ENCODE data around the gene ANKRD39. TPM values are rescaled to one million over a fixed set of nuclear protein-coding genes. Genes with fewer than 3 reads are reported as not detected.

Gene ANKRD39
- total and polyA plus RNA-seq, 4 donors = 7.4 to 16.9 (median 15.6) TPM

DNA sequence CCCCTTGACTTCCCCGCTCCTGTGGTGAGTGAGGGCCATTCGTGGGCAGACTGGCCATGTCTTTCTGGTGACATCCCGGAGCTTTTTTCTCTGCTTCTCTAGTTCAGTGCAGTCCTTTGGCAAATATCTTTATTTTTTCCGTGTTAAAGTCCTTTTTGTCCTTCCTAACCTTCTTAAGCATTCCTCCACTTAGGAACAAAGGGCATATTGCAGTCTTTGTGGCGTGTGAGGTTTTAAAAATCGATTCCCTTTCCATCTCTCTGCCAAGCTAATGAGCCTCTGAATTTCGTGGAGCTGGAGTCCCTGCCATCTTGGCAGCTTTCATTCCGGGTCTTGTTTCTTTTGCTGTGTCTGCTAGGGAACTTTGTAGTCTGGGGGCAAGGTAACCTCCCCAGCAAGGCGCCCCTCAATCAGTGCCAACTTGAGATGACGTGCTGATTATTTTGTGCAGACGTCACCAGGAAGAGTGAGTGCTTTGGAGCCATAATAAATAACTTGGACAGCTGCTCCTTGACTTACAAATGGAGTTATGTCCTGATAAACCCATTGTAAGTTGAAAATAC is 36.6 kb downstream of the ANKRD39 start:
- DNase-seq (no peak), ATAC-seq (ENCODE audit: insufficient read depth, low FRiP score) (no peak)
- Histone ChIP-seq H3K36me3 (ENCODE audit: control insufficient read depth in 4 of 4, insufficient read depth in 4 of 4, low read length in 4 of 4) (peaks cover 0 to 23% (median 13%) of the 10 kb centered on the region in 4 donors), H3K4me3 (no peak overlapping the region), H3K9ac (ENCODE audit: insufficient read depth in 1 of 2, low read length in 2 of 2) (no peak overlapping the region), H3K4me1 (ENCODE audit: control insufficient read depth in 5 of 5, insufficient read depth in 5 of 5, low read length in 5 of 5) (peaks cover 8 to 39% (median 26%) of the 10 kb centered on the region in 5 donors), H3K9me3 (ENCODE audit: control insufficient read depth in 4 of 4, insufficient read depth in 3 of 4, low read length in 3 of 4) (no peaks in the 10 kb centered on the region), H3K27ac (ENCODE audit: low read depth in 1 of 2, low read length in 1 of 2) (no peak overlapping the region), H3K27me3 (ENCODE audit: control insufficient read depth in 3 of 3, insufficient read depth in 3 of 3, low read length in 2 of 3) (no peaks in the 10 kb centered on the region)
- 81 to 85% methylated on average over 11 of the region's 11 CpGs for WGBS, 2 donors
- TF ChIP-seq, protein P1, sequence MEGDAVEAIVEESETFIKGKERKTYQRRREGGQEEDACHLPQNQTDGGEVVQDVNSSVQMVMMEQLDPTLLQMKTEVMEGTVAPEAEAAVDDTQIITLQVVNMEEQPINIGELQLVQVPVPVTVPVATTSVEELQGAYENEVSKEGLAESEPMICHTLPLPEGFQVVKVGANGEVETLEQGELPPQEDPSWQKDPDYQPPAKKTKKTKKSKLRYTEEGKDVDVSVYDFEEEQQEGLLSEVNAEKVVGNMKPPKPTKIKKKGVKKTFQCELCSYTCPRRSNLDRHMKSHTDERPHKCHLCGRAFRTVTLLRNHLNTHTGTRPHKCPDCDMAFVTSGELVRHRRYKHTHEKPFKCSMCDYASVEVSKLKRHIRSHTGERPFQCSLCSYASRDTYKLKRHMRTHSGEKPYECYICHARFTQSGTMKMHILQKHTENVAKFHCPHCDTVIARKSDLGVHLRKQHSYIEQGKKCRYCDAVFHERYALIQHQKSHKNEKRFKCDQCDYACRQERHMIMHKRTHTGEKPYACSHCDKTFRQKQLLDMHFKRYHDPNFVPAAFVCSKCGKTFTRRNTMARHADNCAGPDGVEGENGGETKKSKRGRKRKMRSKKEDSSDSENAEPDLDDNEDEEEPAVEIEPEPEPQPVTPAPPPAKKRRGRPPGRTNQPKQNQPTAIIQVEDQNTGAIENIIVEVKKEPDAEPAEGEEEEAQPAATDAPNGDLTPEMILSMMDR (IDR thresholded peaks at IDR 0.05; ENCODE audit: control extremely low read depth, extremely low read depth) = no peak

DNA sequence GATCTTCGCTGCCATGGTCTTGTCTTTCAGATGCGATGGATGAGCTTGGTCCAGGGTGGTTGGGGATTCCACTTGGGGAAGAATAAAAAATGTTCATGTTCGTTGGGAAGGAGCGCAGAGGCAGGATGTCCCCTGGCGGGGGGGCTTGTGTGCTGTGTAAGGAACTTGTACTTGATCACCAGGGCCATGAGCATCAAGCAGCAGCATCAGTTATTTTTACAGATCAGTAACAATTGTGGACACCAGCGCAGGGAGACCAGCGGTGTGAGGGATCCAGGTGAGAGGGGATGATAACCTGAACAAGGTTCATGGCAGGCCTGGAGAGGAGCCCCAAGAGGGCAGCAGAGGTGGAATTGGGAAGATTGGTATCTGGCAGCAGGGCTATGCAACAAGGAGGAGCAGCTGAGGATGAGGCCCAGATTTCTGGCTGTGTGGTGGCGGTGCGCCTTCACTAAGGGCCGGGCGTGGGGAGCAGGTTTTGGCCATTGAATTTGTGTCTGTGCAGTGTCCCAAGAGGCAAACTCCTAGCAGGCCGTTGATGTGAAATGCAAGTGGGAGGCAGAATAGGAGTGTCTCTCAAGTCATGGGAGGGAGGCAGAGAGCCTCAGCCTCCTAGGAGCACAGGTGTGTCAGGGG is 37.8 kb downstream of the ANKRD39 start:
- TF ChIP-seq, protein P1 (IDR thresholded peaks at IDR 0.05; ENCODE audit: control extremely low read depth, extremely low read depth) = no peak
- Histone ChIP-seq H3K4me1 (ENCODE audit: control insufficient read depth in 5 of 5, insufficient read depth in 5 of 5, low read length in 5 of 5) (peaks cover 8 to 44% (median 26%) of the 10 kb centered on the region in 5 donors), H3K36me3 (ENCODE audit: control insufficient read depth in 4 of 4, insufficient read depth in 4 of 4, low read length in 4 of 4) (peaks cover 0 to 17% (median 11%) of the 10 kb centered on the region in 4 donors), H3K9me3 (ENCODE audit: control insufficient read depth in 4 of 4, insufficient read depth in 3 of 4, low read length in 3 of 4) (no peaks in the 10 kb centered on the region), H3K27ac (ENCODE audit: low read depth in 1 of 2, low read length in 1 of 2) (no peak overlapping the region), H3K9ac (ENCODE audit: insufficient read depth in 1 of 2, low read length in 2 of 2) (no peak overlapping the region), H3K27me3 (ENCODE audit: control insufficient read depth in 3 of 3, insufficient read depth in 3 of 3, low read length in 2 of 3) (no peaks in the 10 kb centered on the region), H3K4me3 (no peak overlapping the region)
- DNase-seq (no peak), ATAC-seq (ENCODE audit: insufficient read depth, low FRiP score) (no peak)
- 89 to 93% methylated on average over 12 of the region's 12 CpGs for WGBS, 2 donors

DNA sequence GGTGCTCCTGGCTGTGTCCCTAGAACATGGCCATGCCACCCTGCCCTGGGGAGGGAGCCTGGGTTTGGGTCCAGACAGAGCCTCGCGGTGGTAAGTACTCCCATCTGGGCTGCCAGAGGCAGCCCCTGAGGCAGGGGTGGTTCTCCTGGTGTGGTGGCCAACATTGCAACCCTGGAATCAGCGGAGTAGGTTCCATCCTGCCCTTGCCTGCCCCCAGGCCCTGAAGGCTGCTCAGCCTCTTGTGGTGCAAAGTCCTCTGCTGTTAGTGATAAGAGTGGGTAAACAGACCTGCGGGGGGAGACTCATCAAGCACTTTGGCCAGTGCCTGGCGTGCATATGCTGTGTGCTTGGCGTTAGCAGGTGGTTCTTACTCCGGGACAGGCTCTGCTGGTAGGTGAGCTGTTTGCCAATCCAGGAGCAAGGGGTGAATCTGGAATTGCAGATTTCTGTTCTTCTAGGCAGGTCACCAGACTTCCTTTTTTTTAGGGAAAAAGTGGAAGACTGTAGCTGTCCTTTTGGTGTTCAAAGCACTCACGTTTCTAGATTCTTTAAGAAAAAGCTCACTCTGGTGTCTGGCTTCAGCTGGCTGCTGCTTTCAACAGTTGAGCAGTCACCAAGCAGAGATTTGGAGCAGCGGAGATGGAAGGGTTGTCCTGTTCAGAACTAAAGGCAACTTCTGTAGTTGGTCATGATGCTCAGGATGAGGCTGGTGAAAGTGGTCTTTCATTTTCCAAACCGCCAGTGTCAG is 38.5 kb downstream of the ANKRD39 start:
- Histone ChIP-seq H3K4me1 (ENCODE audit: control insufficient read depth in 5 of 5, insufficient read depth in 5 of 5, low read length in 5 of 5) (peaks cover 8 to 43% (median 26%) of the 10 kb centered on the region in 5 donors), H3K36me3 (ENCODE audit: control insufficient read depth in 4 of 4, insufficient read depth in 4 of 4, low read length in 4 of 4) (peaks cover 0 to 14% (median 9%) of the 10 kb centered on the region in 4 donors), H3K9me3 (ENCODE audit: control insufficient read depth in 4 of 4, insufficient read depth in 3 of 4, low read length in 3 of 4) (no peaks in the 10 kb centered on the region), H3K27ac (ENCODE audit: low read depth in 1 of 2, low read length in 1 of 2) (peak overlapping the region in 1 of 2 donors; percentile 18), H3K9ac (ENCODE audit: insufficient read depth in 1 of 2, low read length in 2 of 2) (no peak overlapping the region), H3K4me3 (no peak overlapping the region), H3K27me3 (ENCODE audit: control insufficient read depth in 3 of 3, insufficient read depth in 3 of 3, low read length in 2 of 3) (no peaks in the 10 kb centered on the region)
- WGBS, 2 donors = 62 to 68% methylated on average over 10 of the region's 10 CpGs
- ATAC-seq (ENCODE audit: insufficient read depth, low FRiP score) (no peak), DNase-seq (peak in 1 of 3 donors; percentile 36)
- TF ChIP-seq, protein P1 (IDR thresholded peaks at IDR 0.05; ENCODE audit: control extremely low read depth, extremely low read depth) = no peak

Measured in lung (tissue), 12 donors.